ENCODE data around the gene PMEPA1.
"Not testable (repeated sequence)": the region's sequence is repeated elsewhere in the genome, so short reads cannot be mapped to it uniquely, and the experiment has no call there.

Gene PMEPA1

DNA sequence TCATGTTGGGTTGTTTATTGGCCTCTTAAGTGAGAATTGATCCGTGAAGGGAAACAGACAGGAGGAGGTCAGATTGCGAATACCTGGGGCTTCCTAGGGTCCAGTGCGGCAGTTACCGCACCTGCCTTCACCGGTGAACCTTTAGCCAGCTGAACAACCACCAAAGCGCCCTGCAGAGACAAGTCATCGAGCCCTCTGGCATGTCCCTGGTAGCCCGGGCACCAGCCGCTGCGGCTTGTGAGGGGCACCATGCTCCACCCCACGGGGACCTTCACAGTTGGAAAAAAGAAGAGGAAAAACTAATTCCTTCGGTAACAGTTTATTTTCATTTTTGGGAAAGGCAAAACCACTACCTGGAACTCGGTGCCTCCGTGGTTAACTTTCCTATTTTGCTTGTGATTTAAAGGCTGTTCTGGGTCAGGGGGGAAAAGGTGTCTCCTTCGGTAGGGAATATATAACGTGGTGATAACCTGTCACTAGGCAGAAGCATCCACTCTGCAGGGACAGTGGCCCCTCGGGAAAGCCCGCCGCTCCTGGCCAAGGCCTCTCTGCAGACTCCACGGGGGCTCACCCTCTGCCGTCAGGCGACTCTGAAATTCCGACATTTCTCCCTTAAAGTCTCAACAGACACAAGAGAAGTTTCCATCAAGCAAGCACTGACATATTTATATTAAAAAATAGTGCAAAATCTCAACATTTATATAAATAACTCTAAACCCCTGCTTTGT lies 58.9 kb downstream of the PMEPA1 start:
- DNase-seq (ENCODE audit: low spot score) = peak; percentile 3

DNA sequence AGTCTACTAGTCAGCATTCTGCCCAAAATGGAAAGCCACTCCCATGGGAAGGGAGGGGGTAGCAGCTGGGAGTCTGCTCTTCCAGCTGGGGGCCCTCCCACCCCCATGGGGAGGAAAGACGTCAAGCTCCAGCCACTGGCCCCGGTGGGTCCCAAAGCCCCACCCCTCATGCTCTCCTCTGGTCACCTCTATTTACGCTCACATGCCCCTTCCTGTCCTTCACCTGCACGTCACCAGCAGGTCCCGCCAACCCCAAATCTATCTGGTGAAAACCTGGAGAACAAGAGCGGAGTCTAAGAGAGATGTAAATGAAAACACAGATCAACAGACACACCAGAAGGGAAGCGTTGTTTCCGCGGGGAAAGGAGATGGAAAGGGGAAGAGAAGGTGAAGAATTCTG lies 59.5 kb downstream of the PMEPA1 start:
- peak; percentile 4 for DNase-seq (ENCODE audit: low spot score)

DNA sequence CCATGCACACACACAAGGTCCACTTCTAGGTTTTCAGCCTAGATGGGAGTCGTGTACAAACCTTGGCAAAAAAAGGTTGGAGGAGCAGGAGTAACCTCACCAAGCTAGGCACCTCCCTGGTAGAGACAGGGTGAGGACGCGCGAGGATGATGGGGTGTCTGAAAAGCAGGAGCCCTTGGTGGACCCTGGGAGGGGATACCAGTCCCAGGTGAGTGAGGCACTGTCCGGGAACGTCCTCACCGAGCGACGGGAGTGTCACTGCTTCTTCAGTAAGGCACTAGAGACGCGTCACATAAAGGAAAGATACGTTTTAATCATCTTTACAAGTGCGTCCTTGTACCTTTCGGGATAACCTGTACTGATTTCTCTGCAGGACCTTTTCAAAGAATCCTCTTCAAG lies 60.2 kb downstream of the PMEPA1 start:
- peak; percentile 2 for DNase-seq (ENCODE audit: low spot score)

- peak; percentile 2 for DNase-seq (ENCODE audit: low spot score)
Measured at GRCh38 chr20:57648878-57649616, 60.8 kb downstream of the PMEPA1 start.

- DNase-seq (ENCODE audit: low spot score) = peak; percentile 1
Measured at GRCh38 chr20:57647933-57648785, 61.7 kb downstream of the PMEPA1 start.

DNA sequence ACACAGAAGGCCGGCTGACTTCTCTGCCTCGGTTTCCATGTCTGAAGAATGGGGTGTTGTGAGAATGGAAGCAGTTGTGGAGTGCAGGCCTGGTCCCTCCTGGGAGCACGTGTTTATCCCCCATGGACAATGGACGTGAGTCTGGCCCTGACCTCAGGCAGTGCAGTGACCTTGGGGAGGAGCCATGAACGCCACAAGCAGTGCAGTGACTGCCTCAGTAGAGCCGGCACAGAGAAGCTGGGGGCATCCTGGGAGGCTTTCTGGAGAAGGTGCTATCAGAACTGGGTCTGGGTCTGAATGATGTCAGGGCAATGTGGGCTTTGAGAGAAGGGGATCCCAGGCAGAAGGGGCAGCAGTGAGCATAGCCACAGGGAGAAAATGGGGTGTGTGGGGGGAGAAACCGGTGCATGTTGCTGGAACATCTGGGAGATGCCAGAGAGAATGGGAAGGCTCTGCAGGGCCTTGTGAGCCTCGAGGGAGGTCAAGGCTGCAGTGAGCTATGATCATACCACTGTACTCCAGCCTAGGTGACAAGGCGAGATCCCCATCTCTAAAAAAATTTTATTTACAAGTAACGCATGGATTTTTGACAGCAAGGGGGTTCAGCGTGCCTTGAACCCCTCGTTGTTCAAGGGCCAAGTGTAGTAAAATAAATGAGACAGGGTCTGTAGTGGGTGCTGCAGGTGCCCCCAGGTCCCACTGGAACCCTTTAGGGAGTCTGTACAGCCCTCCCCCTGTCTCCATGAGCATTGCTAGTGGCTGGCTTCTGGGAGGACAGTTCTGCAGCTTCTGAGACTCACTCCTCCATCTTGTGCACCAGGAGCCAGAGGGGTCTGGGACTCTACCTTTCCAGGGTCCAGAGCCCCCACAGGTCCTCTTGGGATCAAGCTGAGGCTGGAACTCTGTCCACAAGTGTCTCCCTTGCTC lies 62.5 kb downstream of the PMEPA1 start:
- DNase-seq (ENCODE audit: low spot score) = no peak

GRCh38 chr20:57638895-57639236 lies 70.9 kb downstream of the PMEPA1 start:
- DNase-seq (ENCODE audit: low spot score) = no peak

GRCh38 chr20:57638173-57638894 lies 71.5 kb downstream of the PMEPA1 start:
- no peak for DNase-seq (ENCODE audit: low spot score)

- DNase-seq (ENCODE audit: low spot score) = no peak
Measured at GRCh38 chr20:57633945-57634491, 75.8 kb downstream of the PMEPA1 start.

DNA sequence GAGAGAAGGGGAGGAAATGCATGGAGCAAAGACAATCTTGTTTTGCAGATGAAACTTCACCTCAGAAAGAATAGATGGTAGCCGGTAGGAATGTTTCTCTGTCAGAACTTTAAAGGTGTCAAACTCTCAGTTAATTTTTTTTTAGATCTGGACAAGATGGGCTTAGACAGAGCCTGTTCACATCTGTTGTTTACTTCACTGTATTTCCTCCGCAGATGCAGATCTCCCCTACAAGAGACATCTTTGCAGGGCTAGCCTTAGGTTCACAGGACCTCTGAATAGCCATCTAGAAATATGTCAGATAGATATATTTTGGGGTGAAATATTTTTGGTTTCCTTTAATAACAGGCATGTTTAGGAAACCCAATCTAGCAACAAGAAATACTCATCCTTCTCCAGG lies 77.5 kb downstream of the PMEPA1 start:
- DNase-seq (ENCODE audit: low spot score) = no peak

GRCh38 chr20:57630061-57630460 lies 79.8 kb downstream of the PMEPA1 start:
- DNase-seq (ENCODE audit: low spot score) = no peak

GRCh38 chr20:57629491-57629901 lies 80.3 kb downstream of the PMEPA1 start:
- not testable (repeated sequence) for DNase-seq (ENCODE audit: low spot score)

DNA sequence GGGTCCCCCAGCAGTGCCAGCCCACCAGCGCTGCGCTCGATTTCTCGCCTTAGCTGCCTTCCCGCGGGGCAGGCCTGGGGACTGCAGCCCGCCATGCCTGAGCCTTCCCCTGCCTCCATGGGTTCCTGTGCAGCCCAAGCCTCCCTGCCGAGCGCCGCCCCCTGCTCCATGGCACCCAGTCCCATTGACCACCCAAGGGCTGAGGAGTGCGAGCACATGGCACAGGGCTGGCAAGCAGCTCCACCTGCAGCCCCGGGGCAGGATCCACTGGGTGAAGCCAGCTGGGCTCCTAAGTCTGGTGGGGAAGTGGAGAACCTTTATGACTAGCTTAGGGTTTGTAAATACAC lies 80.9 kb downstream of the PMEPA1 start:
- DNase-seq (ENCODE audit: low spot score) = not testable (repeated sequence)

- DNase-seq (ENCODE audit: low spot score) = peak; percentile 80
Measured at GRCh38 chr20:57628047-57628961, 81.5 kb downstream of the PMEPA1 start.

GRCh38 chr20:57627339-57627738 lies 82.5 kb downstream of the PMEPA1 start:
- DNase-seq (ENCODE audit: low spot score) = no peak

- no peak for DNase-seq (ENCODE audit: low spot score)
Measured at GRCh38 chr20:57625978-57626377, 83.8 kb downstream of the PMEPA1 start.

DNA sequence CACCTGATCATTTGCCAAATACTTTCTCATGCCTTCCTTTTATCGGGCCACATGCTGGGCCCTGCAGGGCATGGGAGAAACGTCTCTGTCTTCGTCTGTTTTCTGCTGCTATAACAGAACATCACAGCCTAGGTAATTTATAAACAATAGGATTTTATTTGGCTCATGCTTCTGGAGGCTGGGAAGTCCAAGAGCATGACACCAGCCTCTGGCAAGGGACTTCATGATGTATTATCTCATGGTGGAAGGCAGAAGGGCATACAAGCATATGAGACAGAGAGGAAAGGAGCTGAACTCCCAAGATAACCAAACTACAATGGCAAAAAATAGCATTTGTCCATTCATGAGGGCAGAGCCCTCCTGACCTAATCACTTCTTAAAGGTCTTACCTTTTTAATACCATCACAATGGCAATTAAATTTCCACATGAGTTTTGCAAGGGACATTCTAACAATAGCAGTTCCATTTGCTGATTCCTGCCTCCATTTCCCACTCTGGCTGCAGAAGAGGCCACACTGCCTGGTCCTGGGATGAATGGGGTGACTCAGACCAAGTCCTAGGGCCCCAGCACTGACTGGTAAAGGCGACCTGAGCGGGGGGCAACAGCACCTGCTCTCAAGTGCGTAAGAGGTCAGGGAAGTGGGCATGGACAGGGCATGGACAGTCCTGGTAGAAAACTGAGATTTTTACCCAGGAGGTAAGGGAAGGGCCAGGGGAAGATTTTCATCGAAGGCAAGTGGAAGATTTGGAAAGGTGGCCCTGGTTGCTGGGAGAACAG lies 84.4 kb downstream of the PMEPA1 start:
- no peak for DNase-seq (ENCODE audit: low spot score)

- DNase-seq (ENCODE audit: low spot score) = no peak
Measured at GRCh38 chr20:57624124-57624523, 85.7 kb downstream of the PMEPA1 start.
